HG03045 (cell line): ENCODE results near the gene GABRA1.

Experiments
- ATAC-seq: cut with Tn5 transposase; IDR thresholded peaks from one replicate; pipeline ENCODE4 v1.9.1; 2021; ENCODE audit warnings: mild to moderate bottlenecking, moderate library complexity; ENCODE audit not compliant: unreplicated experiment

GABRA1 gene

GRCh38 chr5:161847941-161848391, at the start of gene GABRA1:
TSS of gene GABRA1 (plus strand) at chr5:161848120. CDS start at chr5:161850811, 2,691 bp downstream.
- ATAC-seq = no peak

- no peak for ATAC-seq
Observed at GRCh38 chr5:161799316-161799715, 48.6 kb upstream of the GABRA1 start.

- ATAC-seq = no peak
Observed at GRCh38 chr5:161804263-161804662, 43.7 kb upstream of the GABRA1 start.

- no peak for ATAC-seq
Observed at GRCh38 chr5:161846746-161847145, 1.2 kb upstream of the GABRA1 start.

- no peak for ATAC-seq
Observed at GRCh38 chr5:161847447-161847846, 473 bp upstream of the GABRA1 start.

GRCh38 chr5:161850491-161850890, 2.6 kb downstream of the GABRA1 start:
- no peak for ATAC-seq

- ATAC-seq = no peak
Observed at GRCh38 chr5:161851691-161852299, 3.9 kb downstream of the GABRA1 start.

GRCh38 chr5:161857358-161857757, 9.4 kb downstream of the GABRA1 start:
- no peak for ATAC-seq

- no peak for ATAC-seq
Observed at GRCh38 chr5:161863259-161863658, 15.3 kb downstream of the GABRA1 start.

GRCh38 chr5:161863811-161864210, 15.9 kb downstream of the GABRA1 start:
- ATAC-seq = no peak

GRCh38 chr5:161865510-161865909, 17.6 kb downstream of the GABRA1 start:
- no peak for ATAC-seq

GRCh38 chr5:161889971-161890370, 42.1 kb downstream of the GABRA1 start:
- ATAC-seq = no peak

- ATAC-seq = no peak
Observed at GRCh38 chr5:161895514-161895913, 47.6 kb downstream of the GABRA1 start.

GRCh38 chr5:161897033-161897432, 49.1 kb downstream of the GABRA1 start:
- ATAC-seq = no peak

GRCh38 chr5:161899590-161899989, 51.7 kb downstream of the GABRA1 start:
- no peak for ATAC-seq

- ATAC-seq = no peak
Observed at GRCh38 chr5:161900981-161901380, 53.1 kb downstream of the GABRA1 start.

GRCh38 chr5:161921781-161922180, 73.9 kb downstream of the GABRA1 start:
- no peak for ATAC-seq

- ATAC-seq = no peak
Observed at GRCh38 chr5:161924270-161924669, 76.3 kb downstream of the GABRA1 start.

- no peak for ATAC-seq
Observed at GRCh38 chr5:161925960-161926359, 78.0 kb downstream of the GABRA1 start.

- no peak for ATAC-seq
Observed at GRCh38 chr5:161934486-161934885, 86.6 kb downstream of the GABRA1 start.

- no peak for ATAC-seq
Observed at GRCh38 chr5:161944974-161945373, 97.1 kb downstream of the GABRA1 start.

GRCh38 chr5:161946911-161947310, 99.0 kb downstream of the GABRA1 start:
- no peak for ATAC-seq
